Measurements from ENCODE around the gene PLA2G1B. TPM values are rescaled to one million over a fixed set of nuclear protein-coding genes. Genes with fewer than 3 reads are reported as not detected.

The PLA2G1B gene
- total and polyA plus RNA-seq, 12 donors, result 1.3 to 18.7 (median 4.9) TPM; not detected in 1

DNA sequence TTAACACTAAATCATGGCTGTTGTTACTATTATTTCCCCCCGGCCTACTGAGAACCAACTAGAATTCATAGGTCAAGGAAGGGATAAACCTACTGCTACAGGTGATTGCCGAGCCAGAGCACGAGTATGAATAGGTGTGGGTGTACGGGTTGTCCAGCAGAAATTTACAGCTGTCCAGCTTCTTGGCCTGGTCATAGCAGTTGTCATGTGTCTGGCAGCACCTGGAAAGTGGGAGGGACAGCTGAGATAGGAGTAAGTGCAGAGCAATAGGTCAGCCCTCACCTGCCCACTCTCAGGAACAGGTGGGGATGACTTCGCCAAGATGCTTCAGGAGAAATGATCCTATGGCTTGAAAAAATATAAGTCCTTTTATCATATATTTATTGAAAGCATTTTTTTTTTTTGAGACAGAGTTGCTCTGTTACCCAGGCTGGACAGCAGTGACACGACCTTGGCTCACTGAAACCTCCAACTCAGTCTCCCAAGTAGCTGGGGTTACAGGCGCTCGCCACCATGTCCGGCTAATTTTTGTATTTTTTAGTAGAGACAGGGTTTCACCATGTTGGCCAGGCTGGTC is 2.6 kb downstream of the PLA2G1B start:
- Histone ChIP-seq H3K9me3 (replicated peaks in 1 of 3) (no peaks in the 10 kb centered on the region), H3K27ac (no peak overlapping the region), H3K4me3 (no peak overlapping the region), H3K36me3 (replicated peaks in 1 of 2) (no peaks in the 10 kb centered on the region), H3K4me1 (replicated peaks in 1 of 2) (peaks cover 8 to 16% of the 10 kb centered on the region in 2 donors), H3K27me3 (no peaks in the 10 kb centered on the region)
- TF ChIP-seq, protein P1, sequence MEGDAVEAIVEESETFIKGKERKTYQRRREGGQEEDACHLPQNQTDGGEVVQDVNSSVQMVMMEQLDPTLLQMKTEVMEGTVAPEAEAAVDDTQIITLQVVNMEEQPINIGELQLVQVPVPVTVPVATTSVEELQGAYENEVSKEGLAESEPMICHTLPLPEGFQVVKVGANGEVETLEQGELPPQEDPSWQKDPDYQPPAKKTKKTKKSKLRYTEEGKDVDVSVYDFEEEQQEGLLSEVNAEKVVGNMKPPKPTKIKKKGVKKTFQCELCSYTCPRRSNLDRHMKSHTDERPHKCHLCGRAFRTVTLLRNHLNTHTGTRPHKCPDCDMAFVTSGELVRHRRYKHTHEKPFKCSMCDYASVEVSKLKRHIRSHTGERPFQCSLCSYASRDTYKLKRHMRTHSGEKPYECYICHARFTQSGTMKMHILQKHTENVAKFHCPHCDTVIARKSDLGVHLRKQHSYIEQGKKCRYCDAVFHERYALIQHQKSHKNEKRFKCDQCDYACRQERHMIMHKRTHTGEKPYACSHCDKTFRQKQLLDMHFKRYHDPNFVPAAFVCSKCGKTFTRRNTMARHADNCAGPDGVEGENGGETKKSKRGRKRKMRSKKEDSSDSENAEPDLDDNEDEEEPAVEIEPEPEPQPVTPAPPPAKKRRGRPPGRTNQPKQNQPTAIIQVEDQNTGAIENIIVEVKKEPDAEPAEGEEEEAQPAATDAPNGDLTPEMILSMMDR (IDR thresholded peaks at IDR 0.05), result no peak
- TF ChIP-seq POLR2A (IDR thresholded peaks at IDR 0.05), result no peak
- intact Hi-C loops (cut with DNase I), result no loop called here
- DNase-seq, result no peak
- 55 to 65% (median 61%) methylated on average over 9 of the region's 9 CpGs for WGBS, 4 donors

DNA sequence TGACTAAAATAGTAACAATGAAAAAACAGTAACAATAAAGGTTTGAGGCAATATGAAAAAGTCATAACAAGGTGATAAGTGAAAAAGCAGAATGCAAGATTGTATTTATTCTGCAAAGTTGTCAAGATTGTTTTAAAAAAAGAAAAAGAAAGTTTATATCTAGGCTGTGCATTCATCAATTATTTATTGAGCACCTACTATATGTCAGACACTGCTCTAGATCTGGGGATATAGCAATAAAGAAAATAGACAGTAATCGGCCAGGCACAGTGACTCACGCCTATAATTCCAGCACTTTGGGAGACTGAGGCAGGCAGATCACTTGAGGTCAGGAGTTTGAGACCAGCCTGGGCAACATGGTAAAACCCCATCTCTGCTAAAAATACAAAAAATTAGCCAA is 3.8 kb downstream of the PLA2G1B start:
- Histone ChIP-seq H3K4me3 (no peak overlapping the region), H3K4me1 (replicated peaks in 1 of 2) (peaks cover 8 to 16% of the 10 kb centered on the region in 2 donors), H3K36me3 (replicated peaks in 1 of 2) (no peaks in the 10 kb centered on the region), H3K9me3 (replicated peaks in 1 of 3) (no peaks in the 10 kb centered on the region), H3K27me3 (no peaks in the 10 kb centered on the region), H3K27ac (no peak overlapping the region)
- intact Hi-C loops (cut with DNase I), result no loop called here
- 74 to 90% (median 82%) methylated on average over 2 of the region's 2 CpGs for WGBS, 4 donors
- no peak for DNase-seq
- no peak for TF ChIP-seq POLR2A (IDR thresholded peaks at IDR 0.05)
- TF ChIP-seq, protein P1 (IDR thresholded peaks at IDR 0.05), result no peak

DNA sequence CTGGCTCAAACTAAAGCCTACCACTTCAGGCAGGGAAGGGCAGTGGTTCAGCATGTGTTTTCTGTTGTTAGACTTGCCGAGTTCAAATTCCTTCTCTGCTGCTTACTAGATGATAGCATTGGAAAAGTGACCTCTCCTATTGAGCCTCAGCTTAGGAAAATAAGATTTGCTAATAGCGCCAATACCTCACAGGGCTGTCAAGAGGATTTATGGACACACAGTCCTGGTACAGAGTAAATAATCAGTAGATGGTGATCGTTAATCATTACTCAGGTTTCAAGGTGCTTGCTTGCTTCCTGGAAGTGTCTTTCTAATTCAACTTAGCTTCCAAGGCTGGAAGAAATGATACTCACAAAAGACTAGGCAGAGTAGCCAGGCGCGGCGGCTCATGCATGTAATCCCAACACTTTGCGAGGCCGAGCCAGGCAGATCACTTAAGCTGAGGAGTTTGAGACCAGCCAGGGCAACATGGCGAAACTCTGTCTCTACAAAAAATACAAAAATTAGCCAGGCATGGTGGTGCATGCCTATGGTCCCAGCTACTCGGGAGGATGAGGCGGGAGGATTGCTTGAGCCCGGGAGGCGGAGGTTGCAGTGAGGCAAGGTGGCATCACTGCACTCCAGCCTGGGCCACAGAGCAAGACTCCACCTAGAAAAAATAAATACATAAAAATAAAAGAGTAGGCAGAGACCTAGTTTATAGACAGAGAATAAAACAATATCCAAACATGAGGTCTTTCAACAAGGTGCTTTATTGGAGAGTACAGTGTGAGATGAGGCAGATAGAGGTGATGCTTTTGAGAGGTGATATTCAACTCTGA is 6.0 kb downstream of the PLA2G1B start:
- intact Hi-C loops (cut with DNase I), result no loop called here
- Histone ChIP-seq H3K27me3 (no peaks in the 10 kb centered on the region), H3K4me1 (replicated peaks in 1 of 2) (peaks cover 5 to 8% of the 10 kb centered on the region in 2 donors), H3K4me3 (no peak overlapping the region), H3K36me3 (replicated peaks in 1 of 2) (no peaks in the 10 kb centered on the region), H3K27ac (no peak overlapping the region), H3K9me3 (replicated peaks in 1 of 3) (no peaks in the 10 kb centered on the region)
- no peak for DNase-seq
- TF ChIP-seq, protein P1 (IDR thresholded peaks at IDR 0.05), result no peak
- 73 to 81% (median 81%) methylated on average over 13 of the region's 13 CpGs for WGBS, 4 donors

DNA sequence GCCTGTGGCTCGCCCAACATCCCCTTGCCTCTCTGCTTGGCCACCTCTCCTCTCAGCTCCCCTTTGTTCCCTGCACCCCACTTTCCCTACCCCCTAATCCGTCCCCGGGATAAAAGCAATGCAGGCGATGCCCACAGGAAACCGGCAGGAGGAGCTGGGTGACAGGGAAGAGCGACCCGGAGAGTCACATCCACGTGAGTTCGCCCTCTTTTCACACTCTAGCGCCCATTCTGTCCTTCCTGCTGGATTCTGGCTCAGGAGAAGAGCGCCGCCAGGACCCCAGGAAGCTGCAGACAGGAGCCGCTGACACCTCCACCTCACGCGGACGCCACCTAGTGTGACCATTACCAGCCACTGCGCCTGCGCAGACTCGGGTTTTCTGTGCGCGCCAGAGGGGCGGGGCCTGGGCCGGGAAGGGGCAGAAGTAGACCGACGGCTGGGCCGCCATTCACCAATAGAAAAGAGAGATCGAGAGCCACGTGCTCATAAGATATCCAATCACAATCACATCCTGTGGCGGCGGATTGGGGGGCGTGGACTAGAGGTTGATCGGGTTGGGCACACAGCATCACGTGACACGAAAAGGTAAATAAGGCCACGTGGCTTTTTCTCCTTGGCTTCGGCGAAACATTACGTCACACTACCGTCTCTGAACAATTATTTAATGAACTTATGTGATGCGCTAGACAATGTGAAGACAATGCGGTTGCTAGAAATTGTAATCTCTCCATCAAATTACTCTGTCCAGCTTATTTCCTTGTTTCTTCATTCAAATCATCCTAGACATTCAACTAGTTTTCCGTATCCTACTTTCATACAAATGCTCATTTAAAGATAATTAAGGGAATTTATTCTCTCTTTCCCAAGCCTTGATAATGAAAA is 10.1 kb downstream of the PLA2G1B start:
- Histone ChIP-seq H3K4me3 (peak overlapping the region in 3 of 4 donors; percentile 36 to 59 (median 48)), H3K36me3 (replicated peaks in 1 of 2) (no peaks in the 10 kb centered on the region), H3K4me1 (replicated peaks in 1 of 2) (peaks cover 9% of the 10 kb centered on the region in 2 donors), H3K27ac (peak overlapping the region; percentile 76 to 91 (median 80)), H3K27me3 (no peaks in the 10 kb centered on the region), H3K9me3 (replicated peaks in 1 of 3) (no peaks in the 10 kb centered on the region)
- 1 to 3% (median 2%) methylated on average over 20 to 42 of the region's 42 CpGs for WGBS, 4 donors
- peak; percentile 99 to 100 (median 100) for DNase-seq
- intact Hi-C loops (cut with DNase I), result no loop called here
- TF ChIP-seq POLR2A (IDR thresholded peaks at IDR 0.05), result peak; percentile 77 to 94
- TF ChIP-seq, protein P1 (IDR thresholded peaks at IDR 0.05), result peak; percentile 36 to 84 (median 76)

All from adrenal gland (tissue), 12 donors.